ENCODE results near the gene PLA2G7. TPM values are rescaled to one million over a fixed set of nuclear protein-coding genes. Genes with fewer than 3 reads are reported as not detected.
"Not testable (repeated sequence)": the region's sequence is repeated elsewhere in the genome, so short reads cannot be mapped to it uniquely, and the experiment has no call there.

The PLA2G7 gene
- total and polyA plus RNA-seq, 2 donors (not counting 3 experiments of a cell fraction or from before 2014, with no cell fraction given), result not detected

DNA sequence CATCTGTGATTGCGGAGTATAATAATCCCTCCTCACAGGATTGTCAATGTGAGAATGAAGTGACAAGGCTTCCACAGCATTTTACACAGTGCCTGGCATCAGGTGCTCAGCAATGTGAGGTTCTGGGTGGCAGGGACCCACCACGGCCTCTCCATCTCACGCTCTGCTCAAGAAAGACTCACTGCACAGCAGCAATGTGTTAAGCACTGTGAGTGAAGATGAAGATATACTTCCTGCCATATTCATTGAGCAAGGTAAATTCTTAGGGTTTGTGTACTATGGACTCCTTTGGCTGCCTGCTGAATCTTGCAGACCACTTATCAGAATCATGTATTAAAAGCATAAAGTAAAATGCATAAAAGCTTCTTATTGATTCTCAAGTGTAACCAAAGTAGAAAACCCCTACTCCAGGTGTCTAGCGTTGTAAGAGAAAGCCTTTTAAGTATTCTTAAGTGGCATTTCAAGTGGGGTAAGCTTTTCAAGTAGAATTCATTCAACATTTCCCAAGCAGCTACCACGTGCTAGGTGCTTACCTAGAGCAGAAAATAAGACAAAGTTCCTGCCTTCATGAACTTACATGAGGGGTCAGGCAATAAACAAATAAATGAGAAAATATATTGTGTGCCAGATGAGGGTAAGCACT, 41.0 kb upstream of the PLA2G7 start:
- no peak for FAIRE-seq
- no TSS peak for BruUV-seq (replicated peaks)
- intact Hi-C loops (cut with micrococcal nuclease), result no loop called here

DNA sequence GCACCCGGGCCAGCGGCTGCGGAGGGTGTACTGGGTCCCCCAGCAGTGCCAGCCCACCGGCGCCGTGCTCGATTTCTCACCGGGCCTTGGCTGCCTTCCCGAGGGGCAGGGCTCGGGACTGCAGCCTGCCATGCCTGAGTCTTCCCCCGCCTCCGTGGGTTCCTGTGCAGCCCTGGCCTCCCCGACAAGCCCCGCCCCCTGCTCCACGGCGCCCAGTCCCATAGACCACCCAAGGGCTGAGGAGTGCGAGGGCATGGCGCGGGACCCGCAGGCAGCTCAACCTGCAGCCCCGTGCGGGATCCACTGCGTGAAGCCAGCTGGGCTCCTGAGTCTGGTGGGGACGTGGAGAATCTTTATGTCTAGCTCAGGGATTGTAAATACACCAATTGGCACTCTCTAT, 39.6 kb upstream of the PLA2G7 start:
- FAIRE-seq; H3K79me2 ChIP-seq (ENCODE audit: control insufficient read depth, insufficient read depth, low read length); BruUV-seq (replicated peaks); H3K9me3 ChIP-seq (replicated peaks; ENCODE audit: control insufficient read depth, insufficient read depth, low read length); H3K27me3 ChIP-seq (ENCODE audit: control insufficient read depth in 2 of 2, insufficient read depth in 2 of 2, low read length in 2 of 2); H2AFZ ChIP-seq (ENCODE audit: low read depth, low read length); H3K36me3 ChIP-seq (ENCODE audit: control insufficient read depth in 2 of 2, extremely low read depth in 1 of 2, insufficient read depth in 2 of 2, low read length in 2 of 2); CTCF ChIA-PET; intact Hi-C loops (cut with micrococcal nuclease); H3K4me1 ChIP-seq (ENCODE audit: control insufficient read depth, extremely low read depth, insufficient read depth, low read length); H3K4me3 ChIP-seq (replicated peaks in 1 of 3; ENCODE audit: insufficient read depth in 1 of 3, low read depth in 1 of 3, low read length in 3 of 3); dilution Hi-C loops (cut with MboI; ENCODE audit: extremely low pct_ligation_motif_present, low sequenced_read_pairs); H3K9ac ChIP-seq (replicated peaks; ENCODE audit: extremely low read depth, insufficient read depth, low read length); H3K4me2 ChIP-seq (ENCODE audit: insufficient read depth, low read length); H4K20me1 ChIP-seq (replicated peaks; ENCODE audit: control insufficient read depth, extremely low read depth, insufficient read depth, low read length); DNase-seq (ENCODE audit: low read depth, low spot score); POLR2A ChIA-PET; H3K27ac ChIP-seq (ENCODE audit: insufficient read depth, low read depth, low read length); H3K9me1 ChIP-seq (replicated peaks; ENCODE audit: control insufficient read depth, extremely low read depth, insufficient read depth, low read length): not testable (repeated sequence)

More for the DNA sequence above, 41.0 kb upstream of the PLA2G7 start:
- dilution Hi-C loops (cut with MboI; ENCODE audit: extremely low pct_ligation_motif_present, low sequenced_read_pairs), result no loop called here
- Histone ChIP-seq H3K9me3 (replicated peaks; ENCODE audit: control insufficient read depth, insufficient read depth, low read length) (no peaks in the 10 kb centered on the region), H3K79me2 (ENCODE audit: control insufficient read depth, insufficient read depth, low read length) (no peaks in the 10 kb centered on the region), H3K4me1 (ENCODE audit: control insufficient read depth, extremely low read depth, insufficient read depth, low read length) (no peaks in the 10 kb centered on the region), H3K27ac (ENCODE audit: insufficient read depth, low read depth, low read length) (no peak overlapping the region), H4K20me1 (replicated peaks; ENCODE audit: control insufficient read depth, extremely low read depth, insufficient read depth, low read length) (no peaks in the 10 kb centered on the region), H3K4me2 (ENCODE audit: insufficient read depth, low read length) (no peak overlapping the region), H2AFZ (ENCODE audit: low read depth, low read length) (no peak overlapping the region), H3K36me3 (ENCODE audit: control insufficient read depth in 2 of 2, extremely low read depth in 1 of 2, insufficient read depth in 2 of 2, low read length in 2 of 2) (no peaks in the 10 kb centered on the region), H3K27me3 (ENCODE audit: control insufficient read depth in 2 of 2, insufficient read depth in 2 of 2, low read length in 2 of 2) (peaks cover 2 to 4% of the 10 kb centered on the region in 2 experiments), H3K9ac (replicated peaks; ENCODE audit: extremely low read depth, insufficient read depth, low read length) (no peak overlapping the region), H3K9me1 (replicated peaks; ENCODE audit: control insufficient read depth, extremely low read depth, insufficient read depth, low read length) (no peaks in the 10 kb centered on the region), H3K4me3 (replicated peaks in 1 of 3; ENCODE audit: insufficient read depth in 1 of 3, low read depth in 1 of 3, low read length in 3 of 3) (no peak overlapping the region)
- ChIA-PET CTCF (no interaction called here), POLR2A (no interaction called here)
- TF ChIP-seq GATA2 (IDR thresholded peaks at IDR 0.05; ENCODE audit: insufficient read depth, insufficient read length, low read depth, low read length) (no peak), FOS (IDR thresholded peaks at IDR 0.05; ENCODE audit: borderline replicate concordance, insufficient read depth, low read length) (no peak), JUN (IDR thresholded peaks at IDR 0.05; ENCODE audit: borderline replicate concordance, insufficient read depth, insufficient read length, low read depth) (no peak), EZH2 (IDR thresholded peaks at IDR 0.05; ENCODE audit: borderline replicate concordance, low read depth, low read length, severe bottlenecking) (no peak), POLR2AphosphoS5 (IDR thresholded peaks at IDR 0.05; ENCODE audit: insufficient read depth, low read depth, low read length) (no peak), MYC (IDR thresholded peaks at IDR 0.05; ENCODE audit: low read depth, low read length) (no peak), POLR2A (IDR thresholded peaks at IDR 0.05; ENCODE audit: low read depth, low read length) (no peak)
- TF ChIP-seq, protein P1, sequence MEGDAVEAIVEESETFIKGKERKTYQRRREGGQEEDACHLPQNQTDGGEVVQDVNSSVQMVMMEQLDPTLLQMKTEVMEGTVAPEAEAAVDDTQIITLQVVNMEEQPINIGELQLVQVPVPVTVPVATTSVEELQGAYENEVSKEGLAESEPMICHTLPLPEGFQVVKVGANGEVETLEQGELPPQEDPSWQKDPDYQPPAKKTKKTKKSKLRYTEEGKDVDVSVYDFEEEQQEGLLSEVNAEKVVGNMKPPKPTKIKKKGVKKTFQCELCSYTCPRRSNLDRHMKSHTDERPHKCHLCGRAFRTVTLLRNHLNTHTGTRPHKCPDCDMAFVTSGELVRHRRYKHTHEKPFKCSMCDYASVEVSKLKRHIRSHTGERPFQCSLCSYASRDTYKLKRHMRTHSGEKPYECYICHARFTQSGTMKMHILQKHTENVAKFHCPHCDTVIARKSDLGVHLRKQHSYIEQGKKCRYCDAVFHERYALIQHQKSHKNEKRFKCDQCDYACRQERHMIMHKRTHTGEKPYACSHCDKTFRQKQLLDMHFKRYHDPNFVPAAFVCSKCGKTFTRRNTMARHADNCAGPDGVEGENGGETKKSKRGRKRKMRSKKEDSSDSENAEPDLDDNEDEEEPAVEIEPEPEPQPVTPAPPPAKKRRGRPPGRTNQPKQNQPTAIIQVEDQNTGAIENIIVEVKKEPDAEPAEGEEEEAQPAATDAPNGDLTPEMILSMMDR (IDR thresholded peaks at IDR 0.05; ENCODE audit: extremely low read depth in 1 of 2, insufficient read depth in 1 of 2, low read depth in 1 of 2, low read length in 2 of 2), result no peak
- TF ChIP-seq, protein P2, sequence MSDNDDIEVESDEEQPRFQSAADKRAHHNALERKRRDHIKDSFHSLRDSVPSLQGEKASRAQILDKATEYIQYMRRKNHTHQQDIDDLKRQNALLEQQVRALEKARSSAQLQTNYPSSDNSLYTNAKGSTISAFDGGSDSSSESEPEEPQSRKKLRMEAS (IDR thresholded peaks at IDR 0.05; ENCODE audit: insufficient read depth, insufficient read length), result no peak
- DNase-seq (ENCODE audit: low read depth, low spot score), result no peak

Measured in endothelial cell of umbilical vein (primary cell).